ENCODE data around the gene WDFY2.
"Not testable (repeated sequence)": the region's sequence is repeated elsewhere in the genome, so short reads cannot be mapped to it uniquely, and the experiment has no call there.

The WDFY2 gene

GRCh38 chr13:51564671-51565070 lies 19.6 kb upstream of the WDFY2 start:
- DNase-seq, result no peak

DNA sequence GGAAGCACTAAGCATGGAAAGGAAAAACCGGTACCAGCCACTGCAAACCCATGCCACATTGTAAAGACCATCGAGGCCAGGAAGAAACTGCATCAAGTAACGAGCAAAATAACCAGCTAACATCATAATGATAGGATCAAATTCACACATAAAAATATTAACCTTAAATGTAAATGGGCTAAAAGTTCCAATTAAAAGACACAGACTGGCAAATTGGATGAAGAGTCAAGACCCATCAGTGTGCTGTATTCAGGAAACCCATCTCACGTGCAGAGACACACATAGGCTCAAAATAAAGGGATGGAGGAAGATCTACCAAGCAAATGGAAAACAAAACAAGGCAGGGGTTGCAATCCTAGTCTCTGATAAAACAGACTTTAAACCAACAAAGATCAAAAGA lies 15.3 kb upstream of the WDFY2 start:
- DNase-seq, result not testable (repeated sequence)

DNA sequence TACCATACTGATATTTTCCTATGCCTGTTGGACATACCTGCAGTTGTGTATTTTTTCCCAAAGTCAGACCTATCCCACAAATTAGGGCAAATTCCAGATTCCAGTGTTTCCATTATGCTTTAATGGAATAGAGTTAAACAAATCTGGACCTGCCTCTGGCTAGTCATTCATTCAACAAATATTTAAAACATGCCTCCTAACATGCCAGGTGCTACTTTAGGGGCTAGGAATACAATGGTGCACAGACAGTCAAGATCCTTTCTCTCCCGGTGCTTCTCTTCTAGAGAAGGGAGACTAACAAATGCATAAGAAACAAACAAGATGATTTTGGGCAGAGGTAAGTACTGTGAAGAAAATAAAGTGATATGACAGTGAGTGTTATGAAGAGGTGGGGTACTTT lies 7.5 kb upstream of the WDFY2 start:
- no peak for DNase-seq

- DNase-seq, result no peak
Observed at GRCh38 chr13:51577690-51578089, 6.6 kb upstream of the WDFY2 start.

DNA sequence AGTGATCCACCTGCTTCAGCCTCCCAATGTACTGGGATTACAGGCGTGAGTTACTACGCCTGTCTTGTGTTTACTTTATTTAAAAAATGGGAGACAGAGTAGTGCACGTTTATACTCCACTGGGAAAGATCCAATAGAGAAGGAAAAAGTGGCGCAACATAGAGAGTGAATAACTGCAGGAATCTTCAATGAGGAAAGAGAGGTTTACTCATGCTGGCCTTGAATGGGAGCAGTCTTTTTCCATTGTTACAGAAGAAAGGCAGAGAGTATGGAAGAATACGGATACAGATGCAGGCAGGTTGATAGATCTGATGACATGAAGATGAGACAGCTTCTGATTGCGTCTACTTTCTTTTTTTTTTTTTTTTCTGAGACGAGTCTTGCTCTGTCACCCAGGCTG lies 4.6 kb upstream of the WDFY2 start:
- DNase-seq, result no peak

- no peak for DNase-seq
Observed at GRCh38 chr13:51581148-51581820, 3.0 kb upstream of the WDFY2 start.

DNA sequence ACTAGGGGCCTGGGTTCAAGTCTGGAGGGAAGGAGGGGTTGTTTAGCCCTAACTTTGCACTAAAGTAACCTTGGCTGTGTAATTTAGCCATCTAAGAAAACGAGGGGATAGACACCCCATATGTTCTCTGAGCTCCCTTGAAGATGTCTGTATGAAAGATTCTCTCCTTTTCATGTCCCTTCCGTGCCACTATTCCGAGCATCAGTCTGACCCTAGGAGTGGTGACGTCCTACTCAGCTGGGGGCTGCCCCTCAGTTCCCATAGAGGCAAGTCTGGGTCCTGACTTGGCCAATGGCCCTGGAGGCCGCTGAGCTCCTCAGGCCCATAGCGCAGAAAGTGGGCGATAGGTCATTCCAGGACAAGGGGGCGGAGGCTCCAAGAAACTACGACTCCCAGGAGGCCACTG lies 790 bp upstream of the WDFY2 start:
- DNase-seq, result no peak

GRCh38 chr13:51584731-51585672 lies 740 bp downstream of the WDFY2 start:
- DNase-seq, result peak; percentile 52 to 70

DNA sequence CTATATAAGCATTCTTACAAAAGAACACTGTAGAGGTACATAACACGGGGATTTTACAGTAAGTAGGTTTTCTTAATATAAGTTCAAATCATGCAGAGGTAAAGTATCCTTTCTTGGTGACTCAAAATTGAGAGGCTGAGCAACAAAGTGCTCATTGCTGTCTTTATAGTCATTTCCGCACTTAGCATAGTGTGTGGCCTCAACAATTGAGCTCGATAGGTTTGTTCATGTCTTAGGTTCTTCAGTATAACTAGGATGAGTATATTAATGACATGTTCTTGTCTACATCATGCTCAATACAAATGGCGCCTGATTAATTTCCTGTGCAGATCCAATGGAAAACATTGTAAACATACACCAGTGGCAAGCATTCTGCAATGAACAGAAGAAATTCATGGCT lies 1.4 kb downstream of the WDFY2 start:
- DNase-seq, result no peak

DNA sequence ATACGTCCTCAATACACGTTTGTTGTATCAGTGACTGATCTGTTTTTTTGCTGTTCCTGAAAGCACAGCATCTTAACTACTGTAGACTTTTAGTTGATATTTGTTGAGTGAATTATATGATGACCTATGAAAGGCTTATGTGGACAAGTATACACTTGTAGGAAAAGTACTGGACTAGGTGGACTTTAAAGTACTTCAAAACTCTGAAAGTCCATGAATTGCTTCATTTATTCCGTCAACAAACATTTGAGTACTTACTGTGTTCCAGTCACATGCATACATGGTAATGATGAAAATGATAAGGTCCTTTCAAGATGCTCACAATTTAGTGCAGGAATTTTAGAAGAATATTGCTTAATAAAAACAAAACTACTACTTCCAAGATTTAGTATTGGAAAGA lies 3.1 kb downstream of the WDFY2 start:
- DNase-seq, result no peak

GRCh38 chr13:51588406-51588949 lies 4.2 kb downstream of the WDFY2 start:
- DNase-seq, result no peak

DNA sequence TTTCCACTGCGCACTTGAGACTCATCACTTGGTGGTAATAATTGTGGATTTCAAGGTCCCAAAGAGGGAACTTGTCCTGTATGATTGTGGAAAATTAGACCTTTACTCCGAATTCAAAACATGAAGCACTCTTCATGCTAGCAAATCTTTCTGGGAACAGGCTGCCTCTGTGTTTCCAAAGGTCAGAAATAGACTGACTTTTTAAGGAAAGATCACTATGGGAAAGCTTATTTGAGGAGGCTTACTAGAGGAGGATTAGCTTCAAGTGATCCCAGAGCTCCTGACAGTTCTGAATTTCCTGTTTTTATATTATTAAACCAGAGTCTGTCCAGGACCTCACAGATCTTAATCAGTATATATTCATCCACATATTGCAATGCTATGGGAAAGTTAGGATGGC lies 5.5 kb downstream of the WDFY2 start:
- no peak for DNase-seq

- no peak for DNase-seq
Observed at GRCh38 chr13:51590231-51590970, 6.1 kb downstream of the WDFY2 start.

DNA sequence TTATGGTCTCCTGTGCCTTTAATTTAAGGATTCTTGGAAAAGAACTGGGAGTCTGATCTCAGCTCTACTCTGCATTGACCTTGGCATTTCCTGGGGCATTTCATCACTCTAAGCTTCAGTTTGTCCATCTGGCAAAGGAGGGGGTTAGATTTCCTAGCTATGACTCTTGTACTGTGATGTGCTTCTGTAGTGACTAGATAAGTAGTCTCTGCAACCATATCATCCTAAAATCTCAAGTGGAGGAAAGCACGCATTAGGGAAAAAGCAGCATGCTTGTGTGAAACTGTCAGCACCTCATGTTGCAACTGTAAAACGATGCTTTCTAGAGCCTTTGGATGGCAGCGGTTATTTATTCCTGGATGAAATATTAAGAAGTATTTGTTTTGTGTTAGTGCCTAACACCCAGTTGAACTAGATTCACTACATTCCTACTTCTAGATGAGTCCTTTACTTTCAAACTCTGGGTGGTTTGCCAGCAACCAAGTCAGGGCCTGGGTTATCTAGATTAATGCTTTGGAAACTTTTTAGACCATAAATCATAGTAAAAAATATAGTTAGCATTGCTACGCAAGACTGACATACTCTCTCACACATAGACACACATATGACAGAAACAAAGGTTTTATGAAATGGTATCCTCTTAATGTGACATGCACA lies 6.8 kb downstream of the WDFY2 start:
- no peak for DNase-seq

DNA sequence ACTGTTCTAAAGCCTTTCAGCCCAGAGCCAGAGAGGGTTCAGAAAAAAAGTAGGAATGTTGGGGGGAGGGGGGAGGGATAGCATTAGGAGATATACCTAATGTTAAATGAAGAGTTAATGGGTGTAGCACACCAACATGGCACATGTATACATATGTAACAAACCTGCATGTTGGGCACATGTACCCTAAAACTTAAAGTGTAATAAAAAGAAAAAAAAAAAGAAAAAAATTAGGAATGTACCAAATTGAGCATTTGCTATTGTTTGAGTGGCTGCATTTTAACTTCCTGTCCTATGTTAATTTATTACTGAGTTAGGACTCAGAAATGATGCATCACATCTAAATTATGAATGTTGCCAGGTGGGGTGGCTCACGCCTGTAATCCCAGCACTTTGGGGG lies 7.7 kb downstream of the WDFY2 start:
- DNase-seq, result not testable (repeated sequence)

- no peak for DNase-seq
Observed at GRCh38 chr13:51594432-51594831, 10.2 kb downstream of the WDFY2 start.

GRCh38 chr13:51595416-51595815 lies 11.2 kb downstream of the WDFY2 start:
- DNase-seq, result no peak

DNA sequence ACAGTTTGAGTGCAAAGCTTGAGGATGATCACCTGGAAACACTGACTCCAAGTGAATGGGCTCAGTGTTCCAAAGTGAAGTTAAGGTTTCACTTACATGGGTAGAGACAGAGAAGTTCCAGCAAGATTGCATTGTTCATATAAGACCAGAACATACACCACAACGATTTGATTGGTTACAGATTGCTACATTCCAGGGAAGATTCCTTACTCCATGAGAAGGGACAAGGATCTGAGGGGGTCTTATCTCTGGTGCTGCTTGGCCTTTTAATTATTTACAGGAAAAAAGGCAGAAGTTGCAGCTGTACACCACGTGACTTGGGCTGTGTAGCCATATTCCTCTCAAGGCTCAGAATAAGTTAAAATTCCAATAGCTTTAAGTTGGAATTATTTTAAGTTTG lies 12.3 kb downstream of the WDFY2 start:
- DNase-seq, result no peak

DNA sequence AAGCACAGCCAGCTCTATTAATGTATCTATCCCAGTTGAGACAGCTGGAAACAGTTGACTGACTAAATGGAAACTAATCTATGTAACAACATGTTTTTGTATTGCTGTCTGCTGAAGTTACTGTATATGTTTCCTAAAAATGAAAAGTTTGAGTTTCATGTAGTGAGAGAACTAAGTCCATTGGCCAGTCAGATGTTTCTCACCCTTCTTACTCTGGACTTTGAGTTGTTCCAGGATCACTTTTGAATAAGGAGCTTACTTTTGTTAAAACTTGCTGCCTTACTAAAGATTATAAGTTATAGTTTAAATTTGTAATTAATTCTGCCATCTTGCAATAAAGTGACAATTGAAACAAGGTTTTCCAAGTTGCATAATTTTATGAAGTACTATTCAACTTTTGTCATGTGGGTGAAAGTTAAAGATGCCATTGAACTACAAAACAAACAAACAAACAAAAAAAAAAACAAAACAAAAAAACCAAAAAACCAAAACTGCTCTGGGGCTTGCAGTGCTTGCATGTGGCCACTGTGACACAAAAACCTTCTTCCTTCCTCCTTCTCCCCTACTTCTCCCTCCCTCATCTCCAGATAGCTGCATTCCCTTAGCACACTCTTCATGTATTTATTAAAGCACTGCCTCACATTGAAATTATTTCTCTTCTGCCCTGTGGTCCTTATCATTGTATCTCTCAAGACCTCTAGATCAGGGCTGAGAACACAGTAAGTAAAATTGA lies 15.3 kb downstream of the WDFY2 start:
- DNase-seq, result no peak

DNA sequence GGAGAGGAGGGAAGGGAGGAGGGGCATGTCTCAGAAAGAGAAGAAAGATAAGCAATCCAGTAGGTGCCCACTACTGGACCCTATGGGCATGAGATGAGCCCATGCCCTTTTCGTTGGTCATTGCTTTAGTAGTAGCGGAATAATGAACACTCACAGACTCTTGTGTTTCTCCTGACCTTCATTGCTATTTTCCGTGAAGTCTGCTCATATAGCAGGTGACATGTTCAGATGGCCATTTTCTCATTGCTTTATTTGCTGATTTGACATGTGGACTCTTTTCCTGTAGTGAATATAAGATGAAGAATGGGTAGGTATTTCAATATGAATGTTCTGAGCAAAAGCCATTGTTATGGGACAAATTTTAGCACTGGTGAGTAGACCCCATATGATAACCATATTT lies 16.4 kb downstream of the WDFY2 start:
- no peak for DNase-seq

- no peak for DNase-seq
Observed at GRCh38 chr13:51601601-51602565, 17.6 kb downstream of the WDFY2 start.
